GM18499 (cell line): Measurements from ENCODE around the gene CEP120.
A peak's percentile ranks its signal among the peaks of the same experiment; 100 is the strongest.
"Not testable (repeated sequence)": the region's sequence is repeated elsewhere in the genome, so short reads cannot be mapped to it uniquely, and the experiment has no call there.

ENCODE experiments used
- ATAC-seq: cut with Tn5 transposase; IDR thresholded peaks from one replicate; pipeline ENCODE4 v1.9.1; 2021; ENCODE audit warnings: moderate number of reproducible peaks; ENCODE audit not compliant: insufficient read depth, unreplicated experiment

Gene CEP120

GRCh38 chr5:123423278-123424149 lies at the start of gene CEP120:
Gene CEP120 (minus strand): TSS chr5:123423403. CDS start chr5:123422998, 405 bp downstream.
- ATAC-seq: peak; percentile 99

GRCh38 chr5:123472150-123472924 lies 49.1 kb upstream of the CEP120 start:
- no peak for ATAC-seq

- no peak for ATAC-seq
Observed at GRCh38 chr5:123471385-123471784, 48.2 kb upstream of the CEP120 start.

GRCh38 chr5:123466839-123467238 lies 43.6 kb upstream of the CEP120 start:
- not testable (repeated sequence) for ATAC-seq

GRCh38 chr5:123460296-123460729 lies 37.1 kb upstream of the CEP120 start:
- ATAC-seq: no peak

- ATAC-seq: not testable (repeated sequence)
Observed at GRCh38 chr5:123458994-123459393, 35.8 kb upstream of the CEP120 start.

- ATAC-seq: no peak
Observed at GRCh38 chr5:123456242-123456641, 33.0 kb upstream of the CEP120 start.

- ATAC-seq: peak; percentile 94
Observed at GRCh38 chr5:123455640-123456039, 32.4 kb upstream of the CEP120 start.

- peak; percentile 30 for ATAC-seq
Observed at GRCh38 chr5:123455095-123455494, 31.9 kb upstream of the CEP120 start.

GRCh38 chr5:123454259-123454911 lies 31.2 kb upstream of the CEP120 start:
- ATAC-seq: no peak

- ATAC-seq: no peak
Observed at GRCh38 chr5:123452401-123452800, 29.2 kb upstream of the CEP120 start.

- ATAC-seq: no peak
Observed at GRCh38 chr5:123451047-123451446, 27.8 kb upstream of the CEP120 start.

GRCh38 chr5:123450640-123451039 lies 27.4 kb upstream of the CEP120 start:
- no peak for ATAC-seq

GRCh38 chr5:123450114-123450513 lies 26.9 kb upstream of the CEP120 start:
- no peak for ATAC-seq

- no peak for ATAC-seq
Observed at GRCh38 chr5:123449424-123449974, 26.3 kb upstream of the CEP120 start.

- ATAC-seq: no peak
Observed at GRCh38 chr5:123448743-123449142, 25.5 kb upstream of the CEP120 start.

GRCh38 chr5:123448017-123448617 lies 24.9 kb upstream of the CEP120 start:
- ATAC-seq: peak; percentile 88

- ATAC-seq: no peak
Observed at GRCh38 chr5:123444016-123444415, 20.8 kb upstream of the CEP120 start.

GRCh38 chr5:123441408-123441807 lies 18.2 kb upstream of the CEP120 start:
- ATAC-seq: no peak
